ENCODE measurements around the gene SUSD4.

SUSD4 gene

GRCh38 chr1:223264983-223265908 lies 98.7 kb downstream of the SUSD4 start:
- no peak for DNase-seq (ENCODE audit: low spot score)
- POLR2A ChIA-PET (ENCODE audit: low non-redundant PET) = no interaction called here
- TF ChIP-seq CTCF (conservative IDR thresholded peaks at IDR 0.05; ENCODE audit: low read depth) = no peak
- CTCF ChIA-PET = interaction anchor here (0.6 kb wide), 1 partner anchor 853 kb away, joined by 5 read pairs; no protein-coding TSS in a partner anchor
- no peak overlapping the region for H3K27ac ChIP-seq

- CTCF ChIA-PET = interaction anchor here (0.6 to 1.0 kb wide), 3 partner anchors 14 to 854 kb away, joined by 4 to 5 read pairs (median 4); no protein-coding TSS in a partner anchor
- no peak for DNase-seq (ENCODE audit: low spot score)
- H3K27ac ChIP-seq = no peak overlapping the region
- TF ChIP-seq CTCF (conservative IDR thresholded peaks at IDR 0.05; ENCODE audit: low read depth) = no peak
- POLR2A ChIA-PET (ENCODE audit: low non-redundant PET) = no interaction called here
Measured at GRCh38 chr1:223264529-223264928, 99.4 kb downstream of the SUSD4 start.

GRCh38 chr1:223261914-223262313 lies 102.1 kb downstream of the SUSD4 start:
- CTCF ChIA-PET = interaction anchor here (0.6 kb wide), 1 partner anchor 15 kb away, joined by 3 read pairs; no protein-coding TSS in a partner anchor

GRCh38 chr1:223260712-223261111 lies 103.3 kb downstream of the SUSD4 start:
- ChIA-PET POLR2A (ENCODE audit: low non-redundant PET) (no interaction called here), CTCF (no interaction called here)
- no peak overlapping the region for H3K27ac ChIP-seq
- no peak for DNase-seq (ENCODE audit: low spot score)
- no peak for TF ChIP-seq CTCF (conservative IDR thresholded peaks at IDR 0.05; ENCODE audit: low read depth)

More at GRCh38 chr1:223261914-223262313, 102.1 kb downstream of the SUSD4 start:
- DNase-seq (ENCODE audit: low spot score) = no peak
- H3K27ac ChIP-seq = no peak overlapping the region
- TF ChIP-seq CTCF (conservative IDR thresholded peaks at IDR 0.05; ENCODE audit: low read depth) = no peak
- POLR2A ChIA-PET (ENCODE audit: low non-redundant PET) = no interaction called here

- DNase-seq (ENCODE audit: low spot score) = no peak
- H3K27ac ChIP-seq = no peak overlapping the region
- no peak for TF ChIP-seq CTCF (conservative IDR thresholded peaks at IDR 0.05; ENCODE audit: low read depth)
- CTCF ChIA-PET = no interaction called here
- POLR2A ChIA-PET (ENCODE audit: low non-redundant PET) = no interaction called here
Measured at GRCh38 chr1:223259462-223259861, 104.5 kb downstream of the SUSD4 start.

- H3K27ac ChIP-seq = no peak overlapping the region
- TF ChIP-seq CTCF (conservative IDR thresholded peaks at IDR 0.05; ENCODE audit: low read depth) = no peak
- CTCF ChIA-PET = no interaction called here
- peak; percentile 73 for DNase-seq (ENCODE audit: low spot score)
- POLR2A ChIA-PET (ENCODE audit: low non-redundant PET) = no interaction called here
Measured at GRCh38 chr1:223258751-223259198, 105.2 kb downstream of the SUSD4 start.

Measured in RWPE1 (cell line).